Measurements from ENCODE around the gene UROC1. TPM values are rescaled to one million over a fixed set of nuclear protein-coding genes. Genes with fewer than 3 reads are reported as not detected.
A peak's percentile ranks its signal among the peaks of the same experiment; 100 is the strongest.

UROC1 gene
- total and polyA plus RNA-seq, 2 of the 13 experiments (the other 11 are each of a cell fraction or from before 2014, with no cell fraction given), result 0.71 to 1.3 TPM

DNA sequence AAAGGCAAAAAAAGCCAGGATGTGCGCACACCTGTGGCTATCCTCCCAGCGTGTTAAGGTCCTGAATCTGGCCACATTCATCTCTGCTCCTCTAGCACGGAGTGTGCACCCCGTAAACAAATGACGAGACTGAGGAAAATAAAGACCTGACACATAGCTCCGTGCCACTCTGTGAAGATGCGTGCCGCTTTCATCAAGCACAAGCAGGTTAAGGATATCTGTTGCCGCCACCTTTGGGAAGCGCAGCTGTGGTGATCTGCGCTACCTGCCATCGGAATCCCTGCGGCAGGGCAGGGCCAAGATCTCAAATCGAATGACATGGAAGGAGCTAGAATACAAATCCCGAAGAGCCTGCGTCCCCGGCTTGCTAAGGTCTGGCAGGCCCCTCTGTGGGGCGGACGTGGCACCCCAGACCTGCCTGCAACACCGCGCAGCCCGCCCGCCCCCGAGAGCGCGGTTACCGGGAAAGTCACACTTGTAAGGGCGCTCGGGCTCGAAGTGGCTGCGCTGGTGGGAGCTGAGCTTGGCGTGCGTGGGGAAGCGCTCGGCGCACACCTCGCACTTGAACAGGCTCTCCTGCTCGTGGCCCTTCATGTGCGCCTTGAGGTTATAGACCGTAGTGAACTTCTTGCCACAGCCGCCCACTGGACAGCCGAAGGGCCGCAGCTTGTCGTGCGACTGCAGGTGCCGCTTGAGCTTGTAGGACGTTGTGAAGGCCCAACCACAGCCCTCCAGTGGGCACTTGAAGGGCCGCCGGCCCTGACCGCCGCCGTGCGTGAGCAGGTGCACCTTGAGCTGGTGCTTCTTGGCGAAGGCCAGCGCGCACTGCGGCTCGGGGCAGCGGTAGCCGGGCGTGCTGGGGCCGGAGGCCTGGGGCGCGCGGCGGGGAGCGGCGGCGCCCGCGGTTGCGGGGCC is 42.8 kb downstream of the UROC1 start (continued):
- TF ChIP-seq SYNCRIP (IDR thresholded peaks at IDR 0.05; ENCODE audit: insufficient read depth, low read depth, low read length) (no peak), ASH2L (IDR thresholded peaks at IDR 0.05; ENCODE audit: insufficient read length, low read depth, low read length) (no peak), RBFOX2 (IDR thresholded peaks at IDR 0.05; ENCODE audit: low read depth, low read length) (peak; percentile 62; the same call in 1 of the 2 replicates), POLR2G (IDR thresholded peaks at IDR 0.05; ENCODE audit: low read depth, low read length) (no peak), ZSCAN25 (CRISPR knock-in tag; IDR thresholded peaks at IDR 0.05) (no peak), THYN1 (CRISPR knock-in tag; IDR thresholded peaks at IDR 0.05; ENCODE audit: borderline replicate concordance, low read depth) (no peak), POGZ (CRISPR knock-in tag; IDR thresholded peaks at IDR 0.05) (0 out of 2 replicates have a peak, but pooled peaks have one; percentile 16), ATAD3A (CRISPR knock-in tag; IDR thresholded peaks at IDR 0.05) (no peak), IRX3 (CRISPR knock-in tag; IDR thresholded peaks at IDR 0.05; ENCODE audit: borderline replicate concordance, low read depth) (no peak), FOSL2 (CRISPR knock-in tag; IDR thresholded peaks at IDR 0.05) (no peak; the same call in 1 of the 2 replicates), ZSCAN29 (CRISPR knock-in tag; conservative IDR thresholded peaks at IDR 0.05) (no peak), MATR3 (CRISPR knock-in tag; IDR thresholded peaks at IDR 0.05) (no peak), STAT5B (CRISPR knock-in tag; IDR thresholded peaks at IDR 0.05) (no peak), ARNTL (CRISPR knock-in tag; IDR thresholded peaks at IDR 0.05) (no peak), GMEB1 (CRISPR knock-in tag; IDR thresholded peaks at IDR 0.05; ENCODE audit: borderline replicate concordance) (no peak), FOXK2 (IDR thresholded peaks at IDR 0.05) (no peak), ZBTB21 (CRISPR knock-in tag; IDR thresholded peaks at IDR 0.05) (no peak), ZNF598 (CRISPR knock-in tag; IDR thresholded peaks at IDR 0.05; ENCODE audit: borderline replicate concordance) (peak; percentile 79), AKAP8 (CRISPR knock-in tag; IDR thresholded peaks at IDR 0.05) (0 out of 2 replicates have a peak, but pooled peaks have one; percentile 10), FOSL1 (CRISPR knock-in tag; IDR thresholded peaks at IDR 0.05; ENCODE audit: borderline replicate concordance) (no peak), CHD4 (IDR thresholded peaks at IDR 0.05; ENCODE audit: borderline replicate concordance, low read length) (no peak), ZNF501 (CRISPR knock-in tag; IDR thresholded peaks at IDR 0.05) (no peak), SP4 (CRISPR knock-in tag; IDR thresholded peaks at IDR 0.05) (0 out of 2 replicates have a peak, but pooled peaks have one; percentile 18), ZNF136 (CRISPR knock-in tag; IDR thresholded peaks at IDR 0.05; ENCODE audit: low read depth) (0 out of 2 replicates have a peak, but pooled peaks have one; percentile 46), ZNF83 (CRISPR knock-in tag; IDR thresholded peaks at IDR 0.05; ENCODE audit: borderline replicate concordance) (no peak), TBL1XR1 (IDR thresholded peaks at IDR 0.05; ENCODE audit: borderline replicate concordance, low read length, partially characterized antibody) (no peak)
- TF ChIP-seq, protein P1, sequence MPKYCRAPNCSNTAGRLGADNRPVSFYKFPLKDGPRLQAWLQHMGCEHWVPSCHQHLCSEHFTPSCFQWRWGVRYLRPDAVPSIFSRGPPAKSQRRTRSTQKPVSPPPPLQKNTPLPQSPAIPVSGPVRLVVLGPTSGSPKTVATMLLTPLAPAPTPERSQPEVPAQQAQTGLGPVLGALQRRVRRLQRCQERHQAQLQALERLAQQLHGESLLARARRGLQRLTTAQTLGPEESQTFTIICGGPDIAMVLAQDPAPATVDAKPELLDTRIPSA (CRISPR knock-in tag; IDR thresholded peaks at IDR 0.05; ENCODE audit: borderline replicate concordance), result no peak
- TF ChIP-seq, protein P2, sequence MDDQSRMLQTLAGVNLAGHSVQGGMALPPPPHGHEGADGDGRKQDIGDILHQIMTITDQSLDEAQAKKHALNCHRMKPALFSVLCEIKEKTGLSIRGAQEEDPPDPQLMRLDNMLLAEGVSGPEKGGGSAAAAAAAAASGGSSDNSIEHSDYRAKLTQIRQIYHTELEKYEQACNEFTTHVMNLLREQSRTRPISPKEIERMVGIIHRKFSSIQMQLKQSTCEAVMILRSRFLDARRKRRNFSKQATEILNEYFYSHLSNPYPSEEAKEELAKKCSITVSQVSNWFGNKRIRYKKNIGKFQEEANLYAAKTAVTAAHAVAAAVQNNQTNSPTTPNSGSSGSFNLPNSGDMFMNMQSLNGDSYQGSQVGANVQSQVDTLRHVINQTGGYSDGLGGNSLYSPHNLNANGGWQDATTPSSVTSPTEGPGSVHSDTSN (CRISPR knock-in tag; IDR thresholded peaks at IDR 0.05; ENCODE audit: borderline replicate concordance), result no peak
